ENCODE data around the gene CAVIN4. TPM values are rescaled to one million over a fixed set of nuclear protein-coding genes. Genes with fewer than 3 reads are reported as not detected.

CAVIN4 gene
- total and polyA plus RNA-seq, 2 donors (not counting 3 experiments of a cell fraction or from before 2014, with no cell fraction given) = 0.61 to 3.1 TPM

GRCh38 chr9:100580257-100580656, 2.4 kb downstream of the CAVIN4 start:
- POLR2A ChIA-PET = no interaction called here
- H3K9ac ChIP-seq (replicated peaks; ENCODE audit: extremely low read depth, insufficient read depth, low read length) = no peak overlapping the region
- dilution Hi-C loops (cut with MboI; ENCODE audit: extremely low pct_ligation_motif_present, low sequenced_read_pairs) = no loop called here

More at GRCh38 chr9:100580257-100580656, 2.4 kb downstream of the CAVIN4 start:
- H3K4me3 ChIP-seq (replicated peaks in 1 of 3; ENCODE audit: insufficient read depth in 1 of 3, low read depth in 1 of 3, low read length in 3 of 3) = no peak overlapping the region
- H3K9me3 ChIP-seq (replicated peaks; ENCODE audit: control insufficient read depth, insufficient read depth, low read length) = no peaks in the 10 kb centered on the region
- no peak overlapping the region for H2AFZ ChIP-seq (ENCODE audit: low read depth, low read length)
- no peak overlapping the region for H3K27ac ChIP-seq (ENCODE audit: insufficient read depth, low read depth, low read length)
- intact Hi-C loops (cut with micrococcal nuclease) = no loop called here
- H3K4me1 ChIP-seq (ENCODE audit: control insufficient read depth, extremely low read depth, insufficient read depth, low read length) = peaks cover 4% of the 10 kb centered on the region
- no peak for TF ChIP-seq EZH2 (IDR thresholded peaks at IDR 0.05; ENCODE audit: borderline replicate concordance, low read depth, low read length, severe bottlenecking)
- TF ChIP-seq, protein P1, sequence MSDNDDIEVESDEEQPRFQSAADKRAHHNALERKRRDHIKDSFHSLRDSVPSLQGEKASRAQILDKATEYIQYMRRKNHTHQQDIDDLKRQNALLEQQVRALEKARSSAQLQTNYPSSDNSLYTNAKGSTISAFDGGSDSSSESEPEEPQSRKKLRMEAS (IDR thresholded peaks at IDR 0.05; ENCODE audit: insufficient read depth, insufficient read length) = no peak
- no peak for TF ChIP-seq MYC (IDR thresholded peaks at IDR 0.05; ENCODE audit: low read depth, low read length)
- no peak for TF ChIP-seq GATA2 (IDR thresholded peaks at IDR 0.05; ENCODE audit: insufficient read depth, insufficient read length, low read depth, low read length)
- TF ChIP-seq CTCF (IDR thresholded peaks at IDR 0.05; ENCODE audit: extremely low read depth in 1 of 2, insufficient read depth in 1 of 2, low read depth in 1 of 2, low read length in 2 of 2) = no peak
- no peak for TF ChIP-seq JUN (IDR thresholded peaks at IDR 0.05; ENCODE audit: borderline replicate concordance, insufficient read depth, insufficient read length, low read depth)
- H3K9me1 ChIP-seq (replicated peaks; ENCODE audit: control insufficient read depth, extremely low read depth, insufficient read depth, low read length) = no peaks in the 10 kb centered on the region
- no peaks in the 10 kb centered on the region for H3K36me3 ChIP-seq (ENCODE audit: control insufficient read depth in 2 of 2, extremely low read depth in 1 of 2, insufficient read depth in 2 of 2, low read length in 2 of 2)
- no peak overlapping the region for H3K4me2 ChIP-seq (ENCODE audit: insufficient read depth, low read length)
- no peak for DNase-seq (ENCODE audit: low read depth, low spot score)
- no peaks in the 10 kb centered on the region for H3K79me2 ChIP-seq (ENCODE audit: control insufficient read depth, insufficient read depth, low read length)
- CTCF ChIA-PET = no interaction called here
- no peaks in the 10 kb centered on the region for H3K27me3 ChIP-seq (ENCODE audit: control insufficient read depth in 2 of 2, insufficient read depth in 2 of 2, low read length in 2 of 2)
- no peak for FAIRE-seq
- H4K20me1 ChIP-seq (replicated peaks; ENCODE audit: control insufficient read depth, extremely low read depth, insufficient read depth, low read length) = no peaks in the 10 kb centered on the region
- no TSS peak for BruUV-seq (replicated peaks)
